KOPT-K1 (cell line): ENCODE results near the gene IL10RA.
"Not testable (repeated sequence)": the region's sequence is repeated elsewhere in the genome, so short reads cannot be mapped to it uniquely, and the experiment has no call there.

Source experiments
- H3K27ac ChIP-seq: fragments of 200-600 bp; sonication (generic); 2 replicates; pipeline ENCODE4 v1.5.1; 2016; ENCODE audit warnings: antibody characterized with exemption, mild to moderate bottlenecking, low read depth, low read length; ENCODE audit not compliant: poor library complexity, severe bottlenecking
- H3K36me3 ChIP-seq: fragments of 200-600 bp; sonication (generic); 2 replicates; pipeline ENCODE4 v1.5.1; 2017; ENCODE audit warnings: antibody characterized with exemption, mild to moderate bottlenecking, low read length, moderate library complexity; ENCODE audit not compliant: insufficient read depth
- H3K9me3 ChIP-seq: fragments of 200-600 bp; sonication (generic); 2 replicates; pipeline ENCODE4 v1.5.1; 2017; ENCODE audit warnings: antibody characterized with exemption, low read length, mild to moderate bottlenecking; ENCODE audit not compliant: insufficient read depth, poor library complexity, severe bottlenecking

Gene IL10RA

DNA sequence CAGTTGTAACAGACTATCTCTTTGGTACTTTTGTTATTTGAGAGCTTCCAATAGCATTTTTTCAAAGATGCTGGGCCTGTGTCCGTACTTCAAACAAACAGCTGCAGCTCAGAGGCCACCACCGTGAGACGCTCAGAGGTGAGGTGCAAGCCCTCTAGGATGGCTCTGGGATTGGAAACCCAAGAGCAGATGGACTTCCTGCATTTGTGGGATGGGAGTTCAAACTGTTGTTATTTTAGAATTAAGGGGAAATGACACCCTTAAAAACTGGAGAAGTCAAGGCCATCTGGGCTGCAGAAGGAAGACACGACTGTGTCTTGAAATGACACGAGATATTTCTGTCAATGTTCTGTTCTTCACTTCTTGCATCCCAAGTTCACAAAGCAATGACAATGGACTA lies 9.2 kb upstream of the IL10RA start:
- Histone ChIP-seq H3K27ac (no peak overlapping the region), H3K36me3 (no peaks in the 10 kb centered on the region), H3K9me3 (no peaks in the 10 kb centered on the region)

DNA sequence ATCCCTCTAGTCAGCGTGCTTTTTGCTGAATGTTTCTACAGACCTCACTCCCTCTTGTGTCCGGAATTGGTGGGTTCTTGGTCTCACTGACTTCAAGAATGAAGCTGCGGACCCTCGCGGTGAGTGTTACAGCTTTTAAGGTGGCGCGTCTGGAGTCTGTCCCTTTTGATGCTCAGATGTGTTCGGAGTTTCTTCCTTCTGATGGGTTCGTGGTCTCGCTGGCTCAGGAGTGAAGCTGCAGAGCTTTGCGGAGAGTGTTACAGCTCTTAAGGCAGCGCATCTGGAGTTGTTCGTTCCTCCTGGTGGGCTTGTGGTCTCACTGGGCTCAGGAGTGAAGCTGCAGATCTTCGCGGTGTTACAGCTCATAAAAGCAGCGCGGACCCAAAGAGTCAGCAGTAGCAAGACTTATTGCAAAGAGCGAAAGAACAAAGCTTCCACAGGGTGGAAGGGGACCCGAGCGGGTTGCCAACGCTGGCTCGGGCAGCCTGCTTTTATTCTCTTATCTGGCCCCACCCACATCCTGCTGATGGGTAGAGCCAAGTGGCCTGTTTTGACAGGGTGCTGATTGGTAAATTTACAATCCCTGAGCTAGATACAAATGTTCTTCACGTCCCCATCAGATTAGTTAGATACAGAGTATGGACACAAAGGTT lies 8.5 kb upstream of the IL10RA start:
- not testable (repeated sequence) for H3K9me3 ChIP-seq, H3K27ac ChIP-seq, H3K36me3 ChIP-seq

DNA sequence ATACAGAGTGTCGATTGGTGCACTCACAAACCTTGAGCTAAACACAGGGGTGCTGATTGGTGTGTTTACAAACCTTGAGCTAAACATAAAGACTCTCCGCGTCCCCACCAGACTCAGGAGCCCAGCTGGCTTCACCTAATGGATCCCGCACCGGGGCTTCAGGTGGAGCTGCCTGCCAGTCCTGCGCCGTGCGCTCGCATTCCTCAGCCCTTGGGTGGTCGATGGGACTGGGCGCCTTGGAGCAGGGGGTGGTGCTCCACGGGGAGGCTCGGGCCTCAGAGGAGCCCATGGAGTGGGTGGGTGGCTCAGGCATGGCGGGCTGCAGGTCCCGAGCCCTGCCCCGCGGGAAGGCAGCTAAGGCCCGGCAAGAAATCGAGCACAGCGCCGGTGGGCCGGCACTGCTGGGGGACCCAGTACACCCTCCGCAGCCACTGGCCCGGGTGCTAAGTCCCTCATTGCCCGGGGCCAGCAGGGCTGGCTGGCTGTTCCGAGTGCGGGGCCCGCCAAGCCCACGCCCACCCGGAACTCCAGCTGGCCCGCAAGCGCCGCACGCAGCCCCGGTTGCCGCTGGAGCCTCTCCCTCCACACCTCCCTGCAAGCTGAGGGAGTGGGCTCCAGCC lies 7.8 kb upstream of the IL10RA start:
- not testable (repeated sequence) for H3K36me3 ChIP-seq, H3K9me3 ChIP-seq, H3K27ac ChIP-seq

DNA sequence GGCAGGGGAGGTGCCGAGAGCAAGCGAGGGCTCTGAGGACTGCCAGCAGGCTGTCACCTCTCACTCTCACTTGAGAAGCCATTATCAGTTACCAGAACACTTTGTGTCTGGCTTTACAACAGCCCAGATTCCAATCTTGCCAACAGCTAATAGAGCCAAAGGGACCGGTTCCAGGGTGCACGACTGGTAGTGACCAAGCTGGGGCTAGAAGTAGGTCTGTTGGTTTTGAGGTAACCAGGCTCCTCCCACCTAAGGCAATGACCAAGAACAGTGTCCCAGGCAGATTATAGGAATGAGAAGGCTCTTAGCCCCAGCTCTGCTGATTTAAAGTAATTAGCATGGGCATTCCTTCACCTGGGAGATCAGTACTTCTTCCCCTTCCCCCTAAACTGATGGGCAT lies 7.2 kb upstream of the IL10RA start:
- H3K9me3 ChIP-seq: no peaks in the 10 kb centered on the region
- H3K27ac ChIP-seq: no peak overlapping the region
- no peaks in the 10 kb centered on the region for H3K36me3 ChIP-seq

GRCh38 chr11:117979481-117980211 lies 6.5 kb upstream of the IL10RA start:
- Histone ChIP-seq H3K9me3 (no peaks in the 10 kb centered on the region), H3K27ac (no peak overlapping the region), H3K36me3 (no peaks in the 10 kb centered on the region)

DNA sequence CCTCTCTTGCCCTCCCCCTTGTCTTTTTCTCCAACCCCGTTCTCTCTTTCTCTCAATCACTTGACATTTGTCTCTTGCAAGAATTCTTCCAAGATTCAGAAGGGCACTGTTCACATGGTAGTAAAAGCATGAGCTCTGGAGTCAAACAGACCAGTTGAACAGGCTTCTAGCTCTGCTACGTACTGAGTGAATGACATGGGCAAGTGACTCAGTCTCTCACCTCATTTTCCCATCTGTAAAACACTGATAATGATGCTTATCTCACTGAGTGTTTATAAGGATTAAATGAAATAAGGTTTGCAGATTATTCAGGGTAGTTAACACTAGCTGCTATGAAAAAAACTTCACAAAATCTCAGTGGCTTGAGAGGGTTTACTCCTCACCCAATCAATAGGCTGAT lies 5.9 kb upstream of the IL10RA start:
- Histone ChIP-seq H3K9me3 (no peaks in the 10 kb centered on the region), H3K27ac (no peak overlapping the region), H3K36me3 (no peaks in the 10 kb centered on the region)

DNA sequence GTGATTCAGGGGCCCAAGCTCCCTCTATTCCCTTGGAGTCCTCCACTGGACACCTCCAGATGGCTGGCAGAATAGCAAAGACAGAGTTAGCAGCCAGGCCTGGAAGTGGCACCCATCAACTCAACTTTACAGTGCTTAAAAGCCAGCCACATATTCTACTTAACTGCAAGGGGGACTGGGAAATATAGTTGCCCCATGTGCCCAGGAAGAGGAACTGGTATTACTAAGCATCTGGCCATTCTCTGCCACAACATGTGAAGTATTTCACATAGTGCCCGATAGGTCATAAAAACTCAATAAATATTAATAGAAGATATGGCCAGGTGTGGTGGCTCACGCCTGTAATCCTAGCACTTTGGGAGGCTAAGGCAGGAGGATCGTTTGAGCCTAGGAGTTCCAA lies 5.5 kb upstream of the IL10RA start:
- Histone ChIP-seq H3K27ac (no peak overlapping the region), H3K36me3 (no peaks in the 10 kb centered on the region)

DNA sequence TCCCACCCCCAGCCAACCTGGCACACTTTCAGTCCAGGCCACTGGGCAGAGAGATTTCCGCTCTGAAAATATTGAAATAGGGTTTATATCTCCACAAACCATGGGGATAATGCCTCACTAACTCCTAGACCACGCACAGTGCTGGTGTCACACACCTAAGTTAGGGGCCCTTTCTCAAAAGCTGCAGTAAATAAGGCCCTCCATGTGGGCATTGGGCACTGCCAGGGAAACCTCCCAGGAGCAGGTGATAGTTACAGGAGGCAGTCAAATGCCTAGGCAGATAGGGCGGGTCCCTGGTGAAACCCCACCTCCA lies 3.1 kb upstream of the IL10RA start:
- Histone ChIP-seq H3K36me3 (no peaks in the 10 kb centered on the region), H3K27ac (no peak overlapping the region), H3K9me3 (no peaks in the 10 kb centered on the region)

More for the DNA sequence above, 5.5 kb upstream of the IL10RA start:
- H3K9me3 ChIP-seq: no peaks in the 10 kb centered on the region

DNA sequence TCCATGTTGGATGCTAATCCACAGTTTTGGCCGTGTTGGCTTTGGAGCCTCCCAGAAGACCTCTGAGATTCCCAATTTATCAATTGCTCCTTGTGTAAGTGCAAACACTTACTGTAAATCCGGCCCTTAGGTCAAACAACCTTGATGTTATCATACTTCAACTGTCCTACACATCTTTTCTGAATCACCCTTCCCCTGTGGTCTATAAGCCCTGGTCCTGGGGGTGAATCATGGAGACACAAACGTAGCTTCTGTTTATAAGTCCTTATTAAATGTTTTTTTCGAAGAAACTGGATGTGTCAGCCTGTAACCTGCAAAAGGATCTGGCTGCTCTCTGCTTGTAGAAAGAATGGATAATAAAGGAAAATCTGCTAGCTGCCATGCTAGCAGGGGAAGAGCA lies 1.7 kb upstream of the IL10RA start:
- H3K36me3 ChIP-seq: no peaks in the 10 kb centered on the region
- H3K9me3 ChIP-seq: no peaks in the 10 kb centered on the region
- no peak overlapping the region for H3K27ac ChIP-seq

- H3K36me3 ChIP-seq: no peaks in the 10 kb centered on the region
- peak overlapping the region; percentile 8 for H3K27ac ChIP-seq
These were observed 884 bp downstream of the IL10RA start for GRCh38 chr11:117986981-117987574.

GRCh38 chr11:117989351-117990102 lies 3.3 kb downstream of the IL10RA start:
- H3K27ac ChIP-seq: no peak overlapping the region
- no peaks in the 10 kb centered on the region for H3K9me3 ChIP-seq
- H3K36me3 ChIP-seq: no peaks in the 10 kb centered on the region

More at GRCh38 chr11:117986981-117987574, 884 bp downstream of the IL10RA start:
- no peaks in the 10 kb centered on the region for H3K9me3 ChIP-seq

DNA sequence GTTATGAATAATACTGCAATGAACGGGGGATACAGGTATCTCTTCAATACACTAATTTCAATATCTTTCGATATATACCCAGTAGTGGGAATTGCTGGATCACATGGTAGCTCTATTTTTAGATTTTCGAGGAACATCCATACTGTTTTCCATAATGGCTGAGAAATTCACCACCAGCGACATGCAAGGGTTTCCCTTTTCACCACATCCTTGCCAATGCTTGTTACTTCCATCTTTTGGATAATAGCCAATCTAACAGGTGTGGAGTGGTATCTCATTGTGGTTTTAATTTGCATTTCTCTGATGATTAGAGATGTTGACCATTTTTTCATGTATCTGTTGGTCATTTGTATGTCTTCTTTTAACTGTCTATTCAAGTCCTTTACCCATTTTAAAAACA lies 5.9 kb downstream of the IL10RA start:
- Histone ChIP-seq H3K27ac (no peak overlapping the region), H3K9me3 (no peaks in the 10 kb centered on the region), H3K36me3 (no peaks in the 10 kb centered on the region)

DNA sequence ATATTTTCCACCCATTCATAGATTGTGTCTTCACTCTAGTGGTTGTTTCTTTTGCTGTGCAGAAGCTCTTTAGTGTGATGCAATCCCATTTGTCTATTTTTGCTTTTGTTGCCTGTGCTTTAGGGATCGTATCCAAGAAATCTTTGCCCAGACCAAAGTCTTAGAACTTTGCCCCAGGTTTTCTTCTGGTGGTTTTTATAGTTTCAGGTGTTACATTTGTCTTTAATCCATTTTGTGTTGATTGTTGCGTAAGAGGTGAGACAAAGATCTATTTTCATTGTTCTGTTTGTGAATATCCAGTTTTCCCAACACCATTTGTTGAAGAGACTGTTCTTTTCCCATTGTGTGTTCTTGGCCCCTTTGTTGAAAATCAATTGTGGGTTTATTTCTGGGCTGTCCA lies 6.4 kb downstream of the IL10RA start:
- Histone ChIP-seq H3K27ac (no peak overlapping the region), H3K36me3 (no peaks in the 10 kb centered on the region), H3K9me3 (no peaks in the 10 kb centered on the region)

DNA sequence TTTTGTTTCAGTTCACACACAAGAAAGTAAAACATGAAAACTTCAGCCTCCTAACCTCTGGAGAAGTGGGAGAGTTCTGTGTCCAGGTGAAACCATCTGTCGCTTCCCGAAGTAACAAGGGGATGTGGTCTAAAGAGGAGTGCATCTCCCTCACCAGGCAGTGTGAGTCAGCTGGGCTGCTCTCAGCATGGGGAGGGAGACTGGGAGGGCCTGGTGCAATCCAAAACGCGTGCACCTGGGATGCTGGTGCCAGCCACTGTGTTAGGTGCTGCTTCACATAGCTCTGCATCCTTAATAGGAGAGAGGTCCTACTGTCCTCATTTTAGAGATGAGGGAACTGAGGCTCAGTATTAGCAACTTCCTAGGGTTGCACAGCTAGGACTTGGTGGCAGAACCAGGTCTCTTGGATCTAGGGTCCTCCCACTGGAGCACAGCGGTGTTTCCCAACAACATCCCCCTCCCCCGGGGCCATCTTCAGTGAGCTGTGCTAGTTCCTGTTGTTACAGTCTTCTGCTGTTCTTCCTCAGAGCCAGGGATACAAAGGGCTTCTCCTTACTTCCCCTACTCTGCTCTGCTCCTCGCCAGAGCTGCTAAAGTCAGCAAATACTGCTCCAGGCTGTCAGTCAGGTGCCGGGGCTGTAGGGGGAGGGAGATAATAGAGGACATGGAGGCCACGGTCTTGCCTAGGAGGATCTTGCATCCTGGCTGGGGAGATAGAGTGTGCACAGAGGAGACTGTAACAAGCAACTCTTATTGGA lies 8.0 kb downstream of the IL10RA start:
- Histone ChIP-seq H3K36me3 (no peaks in the 10 kb centered on the region), H3K27ac (no peak overlapping the region), H3K9me3 (no peaks in the 10 kb centered on the region)
